Prostate gland (tissue), 2 donors: ENCODE measurements around the gene KRT71.

Experiments
- POLR2A ChIP-seq: fragments of 450-650 bp; IDR thresholded peaks from one replicate; pipeline ENCODE4 v1.6.1; 2016; ENCODE audit warnings: antibody characterized with exemption, mild to moderate bottlenecking
- POLR2AphosphoS5 ChIP-seq: sonication (generic); formaldehyde crosslinking; IDR thresholded peaks from one replicate; pipeline ENCODE4 v1.6.1; 2017; ENCODE audit warnings: antibody characterized with exemption
- TF ChIP-seq, protein P1 (sequence below), 4 experiments: fragments of 200-600 bp in 2 of 4; fragments of 450-650 bp in 2 of 4; sonication (generic) in 2 of 4; IDR thresholded peaks; 1 replicate in 3 of 4; 2 replicates in 1 of 4; pipeline ENCODE4 v1.5.1; 2016 to 2019; ENCODE audit warnings: antibody characterized with exemption in 4 of 4, mild to moderate bottlenecking in 2 of 4, moderate library complexity in 2 of 4

DNA sequence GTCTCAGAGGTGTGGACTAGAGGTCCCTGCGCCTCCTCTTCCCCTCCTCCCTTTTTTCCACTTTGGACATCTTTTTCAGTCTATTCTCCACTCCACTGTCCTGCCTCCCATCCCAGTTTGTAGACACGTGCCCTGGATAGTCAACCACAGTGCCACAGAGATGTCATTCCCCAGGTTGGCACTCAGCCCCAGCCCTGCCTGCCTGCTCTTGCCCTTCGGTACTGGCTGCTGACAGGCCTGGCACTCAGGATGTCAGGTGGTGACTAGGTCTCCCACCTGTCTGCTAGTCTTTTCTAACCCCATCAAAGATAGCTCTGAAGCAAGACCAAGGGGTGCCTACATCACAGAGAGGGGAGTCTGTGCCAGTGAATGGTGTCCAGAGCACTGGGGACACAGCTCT is 15.8 kb downstream of the KRT71 start:
- TF ChIP-seq POLR2AphosphoS5 (peak; percentile 49), POLR2A (no peak)
- TF ChIP-seq, protein P1, sequence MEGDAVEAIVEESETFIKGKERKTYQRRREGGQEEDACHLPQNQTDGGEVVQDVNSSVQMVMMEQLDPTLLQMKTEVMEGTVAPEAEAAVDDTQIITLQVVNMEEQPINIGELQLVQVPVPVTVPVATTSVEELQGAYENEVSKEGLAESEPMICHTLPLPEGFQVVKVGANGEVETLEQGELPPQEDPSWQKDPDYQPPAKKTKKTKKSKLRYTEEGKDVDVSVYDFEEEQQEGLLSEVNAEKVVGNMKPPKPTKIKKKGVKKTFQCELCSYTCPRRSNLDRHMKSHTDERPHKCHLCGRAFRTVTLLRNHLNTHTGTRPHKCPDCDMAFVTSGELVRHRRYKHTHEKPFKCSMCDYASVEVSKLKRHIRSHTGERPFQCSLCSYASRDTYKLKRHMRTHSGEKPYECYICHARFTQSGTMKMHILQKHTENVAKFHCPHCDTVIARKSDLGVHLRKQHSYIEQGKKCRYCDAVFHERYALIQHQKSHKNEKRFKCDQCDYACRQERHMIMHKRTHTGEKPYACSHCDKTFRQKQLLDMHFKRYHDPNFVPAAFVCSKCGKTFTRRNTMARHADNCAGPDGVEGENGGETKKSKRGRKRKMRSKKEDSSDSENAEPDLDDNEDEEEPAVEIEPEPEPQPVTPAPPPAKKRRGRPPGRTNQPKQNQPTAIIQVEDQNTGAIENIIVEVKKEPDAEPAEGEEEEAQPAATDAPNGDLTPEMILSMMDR (IDR thresholded peaks at IDR 0.05): no peak
